Measurements from ENCODE around the gene HOXD3. TPM values are rescaled to one million over a fixed set of nuclear protein-coding genes. Genes with fewer than 3 reads are reported as not detected.

Gene HOXD3
- total RNA-seq, 1 experiment from 2014 or later = not detected

- Histone ChIP-seq H4K8ac (replicated peaks; ENCODE audit: insufficient read length, low read depth, low read length) (no peak overlapping the region), H3K27ac (ENCODE audit: insufficient read length, low read depth, low read length) (no peak overlapping the region), H2BK12ac (ENCODE audit: insufficient read length, low read depth, low read length) (no peak overlapping the region), H2BK15ac (ENCODE audit: low read depth, low read length) (no peak overlapping the region), H4K91ac (ENCODE audit: insufficient read length, low read depth, low read length) (no peak overlapping the region), H2BK20ac (ENCODE audit: low read depth, low read length, poor library complexity, severe bottlenecking) (no peak overlapping the region), H3K9ac (ENCODE audit: extremely low read depth, insufficient read length, low read length) (no peak overlapping the region), H3K79me2 (ENCODE audit: insufficient read depth, low read length) (no peaks in the 10 kb centered on the region), H3T11ph (ENCODE audit: low read length) (no peak overlapping the region), H3K4me2 (ENCODE audit: insufficient read depth, insufficient read length, low read length) (peak overlapping the region; percentile 59), H3K79me1 (ENCODE audit: insufficient read depth, low read depth, low read length, poor library complexity, severe bottlenecking) (no peaks in the 10 kb centered on the region), H3K27me3 (ENCODE audit: insufficient read depth, low read length) (peaks cover 76% of the 10 kb centered on the region), H3K23ac (ENCODE audit: insufficient read length, low read depth, low read length) (no peak overlapping the region), H3K9me3 (ENCODE audit: control insufficient read depth, low read depth, low read length) (no peaks in the 10 kb centered on the region), H4K20me1 (ENCODE audit: control insufficient read depth, insufficient read depth, insufficient read length) (no peaks in the 10 kb centered on the region), H3K14ac (ENCODE audit: insufficient read depth, low read length) (no peak overlapping the region), H3K23me2 (ENCODE audit: insufficient read length, low read depth, low read length, poor library complexity, severe bottlenecking) (peaks cover 2% of the 10 kb centered on the region), H3K18ac (ENCODE audit: insufficient read length, low read depth, low read length) (no peak overlapping the region), H2BK5ac (ENCODE audit: insufficient read length, low read length) (no peak overlapping the region), H2AK5ac (ENCODE audit: insufficient read length, low read length) (no peak overlapping the region), H3K56ac (ENCODE audit: insufficient read length, low read depth, low read length) (no peak overlapping the region), H3K4me1 (ENCODE audit: insufficient read depth, low read length) (peaks cover 3% of the 10 kb centered on the region), H2BK120ac (ENCODE audit: low read depth, low read length, poor library complexity, severe bottlenecking) (no peak overlapping the region), H3K4ac (ENCODE audit: low read depth, low read length) (no peak overlapping the region), H2AFZ (ENCODE audit: low read length) (no peak overlapping the region), H4K5ac (ENCODE audit: insufficient read length, low read depth, low read length) (no peak overlapping the region)
- Mint-ChIP-seq H3K27me3 (ENCODE audit: low read depth) (peaks cover 98% of the 10 kb centered on the region), H3K36me3 (ENCODE audit: insufficient read depth in 1 of 3, low read depth in 3 of 3) (no peaks in the 10 kb centered on the region), H3K27ac (no peak overlapping the region), H3K9me3 (peaks cover 0 to 3% of the 10 kb centered on the region in 2 experiments; a peak in 1 of 5 replicates), H3K4me1 (peaks cover 20 to 37% of the 10 kb centered on the region in 2 experiments), H3K4me3 (peak overlapping the region; percentile 34 to 68)
- WGBS (ENCODE audit: extremely low coverage, insufficient read length, low lambda C conversion rate) = no CpG with 5 or more reads among the region's 98 CpGs
- DNase-seq = peak; percentile 54
- TF ChIP-seq, protein P1, sequence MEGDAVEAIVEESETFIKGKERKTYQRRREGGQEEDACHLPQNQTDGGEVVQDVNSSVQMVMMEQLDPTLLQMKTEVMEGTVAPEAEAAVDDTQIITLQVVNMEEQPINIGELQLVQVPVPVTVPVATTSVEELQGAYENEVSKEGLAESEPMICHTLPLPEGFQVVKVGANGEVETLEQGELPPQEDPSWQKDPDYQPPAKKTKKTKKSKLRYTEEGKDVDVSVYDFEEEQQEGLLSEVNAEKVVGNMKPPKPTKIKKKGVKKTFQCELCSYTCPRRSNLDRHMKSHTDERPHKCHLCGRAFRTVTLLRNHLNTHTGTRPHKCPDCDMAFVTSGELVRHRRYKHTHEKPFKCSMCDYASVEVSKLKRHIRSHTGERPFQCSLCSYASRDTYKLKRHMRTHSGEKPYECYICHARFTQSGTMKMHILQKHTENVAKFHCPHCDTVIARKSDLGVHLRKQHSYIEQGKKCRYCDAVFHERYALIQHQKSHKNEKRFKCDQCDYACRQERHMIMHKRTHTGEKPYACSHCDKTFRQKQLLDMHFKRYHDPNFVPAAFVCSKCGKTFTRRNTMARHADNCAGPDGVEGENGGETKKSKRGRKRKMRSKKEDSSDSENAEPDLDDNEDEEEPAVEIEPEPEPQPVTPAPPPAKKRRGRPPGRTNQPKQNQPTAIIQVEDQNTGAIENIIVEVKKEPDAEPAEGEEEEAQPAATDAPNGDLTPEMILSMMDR (conservative IDR thresholded peaks at IDR 0.05) = no peak
These were observed 31.9 kb downstream of the HOXD3 start for GRCh38 chr2:176188774-176189680.

Measured in H9 (cell line).